Stimulated activated CD8-positive, alpha-beta memory T cell treated with anti-CD3 and anti-CD28 coated beads, Interleukin-15, amount 100 ng/mL, for 24 hours (primary cell): ENCODE data around the gene TMA7B.
"Not testable (repeated sequence)": the region's sequence is repeated elsewhere in the genome, so short reads cannot be mapped to it uniquely, and the experiment has no call there.

Experiments
- DNase-seq: peaks from one replicate; pipeline ENCODE4 v3.0.0-alpha.2; 2020; ENCODE audit warnings: low read depth

TMA7B gene

DNA sequence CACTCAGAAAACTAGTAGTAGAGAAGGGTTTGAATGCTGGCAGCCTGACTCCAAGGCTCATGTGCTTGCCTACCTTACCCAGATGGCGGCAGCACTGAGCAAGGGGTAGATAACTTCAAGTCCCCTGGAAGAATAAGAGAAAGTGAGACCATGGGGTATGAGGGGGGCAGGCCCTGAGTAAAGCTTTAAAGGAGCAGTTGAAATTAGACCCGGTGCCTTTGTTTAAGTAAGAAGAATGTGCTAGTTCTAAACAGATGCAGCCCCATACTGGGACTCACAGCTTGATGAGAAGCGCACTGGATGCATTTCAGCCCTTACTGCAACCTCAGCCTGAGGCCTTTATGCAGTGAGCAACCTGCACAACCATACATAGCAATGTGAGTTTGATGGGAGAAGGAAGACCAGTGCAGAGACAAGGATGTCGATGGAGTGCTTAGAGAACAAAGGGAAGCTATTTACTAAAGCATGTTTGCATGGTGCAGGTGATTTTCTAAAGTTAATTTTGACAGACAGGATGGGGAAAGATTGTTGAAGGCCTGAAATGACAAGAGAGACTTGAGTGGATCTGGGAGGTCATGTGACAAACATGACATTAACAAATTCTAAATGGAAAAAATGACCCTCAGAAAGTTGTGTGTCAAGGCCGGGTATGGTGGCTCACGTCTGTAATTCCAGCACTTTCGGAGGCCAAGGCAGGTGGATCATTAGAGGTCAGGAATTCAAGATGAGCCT is 27.1 kb upstream of the TMA7B start:
- no peak for DNase-seq

DNA sequence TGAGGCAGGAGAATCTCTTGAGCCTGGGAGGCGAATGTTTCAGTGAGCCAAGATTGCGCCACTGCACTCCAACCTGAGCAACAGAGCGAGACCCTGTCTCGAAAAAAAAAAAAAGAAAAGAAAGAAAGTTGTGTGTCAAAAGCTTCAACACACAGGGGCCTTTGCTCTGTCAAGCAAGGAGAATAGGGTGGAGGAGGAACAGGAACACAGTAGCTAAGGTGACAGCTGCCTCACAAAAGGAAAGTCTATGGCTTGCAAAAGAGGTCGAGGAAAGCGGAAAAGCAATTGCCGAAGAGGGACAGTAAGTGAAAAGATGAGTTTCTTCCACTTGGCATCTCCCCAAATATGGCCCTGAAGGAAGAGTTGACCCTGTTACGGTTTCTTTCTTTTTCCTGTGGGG is 26.5 kb upstream of the TMA7B start:
- no peak for DNase-seq

DNA sequence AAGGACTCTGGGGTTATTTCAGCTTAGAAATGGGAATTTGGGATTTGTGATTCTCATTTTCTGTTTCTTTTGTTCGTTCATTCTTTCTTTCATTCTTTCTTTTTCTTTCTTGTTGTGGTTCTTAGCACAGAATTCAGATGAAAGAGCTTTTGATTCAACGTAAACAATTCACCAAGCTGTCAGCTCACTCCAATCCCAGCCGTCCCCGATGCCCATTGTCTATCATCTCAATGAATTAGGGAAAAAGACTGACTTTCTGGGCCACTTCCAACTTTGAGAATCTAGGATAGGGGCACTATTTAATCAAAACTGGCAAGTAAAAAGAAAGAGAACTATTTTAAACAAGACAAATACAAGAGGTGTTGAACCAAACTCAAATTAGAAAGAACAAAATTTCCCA is 25.1 kb upstream of the TMA7B start:
- no peak for DNase-seq

DNA sequence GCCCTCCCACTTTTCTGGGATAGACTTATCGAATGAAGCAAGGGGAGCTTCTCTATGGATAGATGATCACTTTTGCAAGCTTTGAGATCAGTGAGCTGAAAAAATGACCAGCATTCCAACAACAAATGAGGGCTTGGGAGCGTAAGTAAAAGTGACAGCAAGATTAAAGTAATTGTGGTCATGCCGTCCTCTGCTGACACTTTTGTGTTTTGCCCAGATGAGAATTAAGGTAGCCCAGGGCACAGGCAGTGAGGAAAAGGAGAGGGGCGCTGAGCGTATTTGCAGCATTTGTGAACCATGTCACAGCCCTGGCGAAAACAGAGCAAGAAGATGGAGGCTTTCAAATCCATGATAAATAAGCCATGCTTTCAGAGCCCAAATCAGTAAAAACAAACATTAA is 24.6 kb upstream of the TMA7B start:
- DNase-seq = no peak

DNA sequence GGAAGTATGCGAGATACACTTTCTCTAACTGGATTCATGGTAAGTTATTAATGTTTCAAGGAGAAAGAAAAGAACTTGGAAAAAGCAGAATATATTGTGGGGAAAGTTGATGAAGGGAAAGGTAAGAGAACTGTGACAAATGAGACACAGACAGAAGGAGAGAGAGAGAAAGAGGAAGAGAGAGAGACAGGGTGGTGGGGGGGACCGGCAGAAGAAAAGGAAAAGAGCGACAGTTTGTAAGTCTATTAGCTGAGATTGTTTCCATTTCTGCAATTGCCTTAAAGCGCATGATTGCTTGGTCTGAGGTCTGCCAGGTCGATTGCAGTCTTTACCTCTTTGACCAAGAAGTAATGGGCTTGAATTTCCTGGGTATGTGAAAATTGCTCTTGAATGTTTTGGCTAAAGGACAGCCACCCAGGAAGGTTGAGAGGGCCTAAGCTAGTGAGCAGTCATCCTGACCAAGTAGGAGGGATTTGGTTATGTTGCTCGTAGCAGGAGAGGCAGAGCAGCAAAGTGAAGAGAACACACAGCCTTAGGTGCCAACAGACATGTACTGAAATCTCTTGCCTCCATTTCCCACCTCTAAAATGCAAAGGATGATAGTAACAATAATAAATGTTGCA is 23.6 kb upstream of the TMA7B start:
- no peak for DNase-seq

DNA sequence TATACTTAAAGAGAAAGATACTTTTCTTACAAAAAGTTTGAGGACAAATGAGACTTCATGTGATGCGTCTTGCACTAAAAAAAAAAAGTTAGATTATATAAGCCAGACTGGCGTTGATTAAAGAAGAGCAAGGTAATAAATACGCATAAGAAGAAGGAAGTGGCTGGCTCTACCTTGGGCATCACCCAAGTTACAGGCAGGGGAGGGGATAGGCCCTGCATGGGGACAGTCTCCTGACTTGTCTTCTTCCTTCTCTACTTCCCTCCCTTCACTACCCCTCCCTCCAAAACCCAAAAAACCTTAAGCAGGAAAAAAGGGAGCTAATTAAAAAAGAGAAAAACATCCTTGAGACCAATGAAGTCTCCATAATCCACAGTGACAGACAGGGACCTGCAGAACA is 22.3 kb upstream of the TMA7B start:
- DNase-seq = no peak

DNA sequence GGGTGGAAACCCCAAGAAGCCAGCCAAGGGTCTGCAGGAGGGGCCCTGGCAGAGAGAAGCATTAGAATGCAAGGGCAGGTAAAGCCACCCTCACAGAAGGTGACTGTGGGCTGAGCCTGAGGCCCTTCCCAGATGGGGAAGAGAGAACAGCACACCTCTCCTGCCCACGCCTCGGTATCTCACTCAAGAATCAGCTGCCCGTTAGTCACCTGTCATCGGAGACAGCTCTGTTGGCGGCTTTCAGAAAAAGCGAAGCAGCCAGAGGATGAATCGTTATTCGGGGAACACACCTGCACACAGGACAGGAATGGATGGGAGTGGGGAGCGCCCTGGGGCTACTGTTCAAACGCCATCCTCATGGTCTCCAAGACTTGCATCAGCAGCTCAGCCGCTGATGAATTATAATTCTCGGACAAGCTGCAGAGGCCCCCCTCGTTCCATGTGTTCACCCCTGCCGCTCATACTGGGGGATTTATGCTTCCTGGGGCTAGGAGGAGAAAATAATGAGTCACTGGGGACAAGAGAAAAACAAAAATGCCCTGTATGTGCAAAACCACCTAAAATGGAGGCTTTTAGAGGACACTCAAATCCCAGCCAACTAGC is 21.6 kb upstream of the TMA7B start:
- no peak for DNase-seq

DNA sequence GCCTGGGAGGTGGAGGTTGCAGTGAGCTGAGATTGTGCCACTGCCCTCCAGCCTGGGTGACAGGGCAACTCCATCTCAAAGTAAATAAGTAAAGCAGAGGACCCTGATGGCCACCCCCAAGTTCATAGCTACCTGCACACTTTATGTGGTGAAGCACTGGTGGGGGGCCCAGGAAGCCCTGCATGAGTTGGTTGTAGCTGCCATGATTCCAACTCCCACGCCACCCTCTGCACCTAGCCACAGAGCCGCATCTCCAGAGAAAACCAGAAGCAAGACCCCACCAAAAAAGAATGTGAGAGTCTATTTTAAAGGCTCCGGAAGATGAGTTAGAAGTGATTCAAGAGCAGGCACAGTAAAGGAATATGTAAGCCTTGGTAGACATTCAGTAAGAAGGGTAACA is 20.4 kb upstream of the TMA7B start:
- DNase-seq = no peak

DNA sequence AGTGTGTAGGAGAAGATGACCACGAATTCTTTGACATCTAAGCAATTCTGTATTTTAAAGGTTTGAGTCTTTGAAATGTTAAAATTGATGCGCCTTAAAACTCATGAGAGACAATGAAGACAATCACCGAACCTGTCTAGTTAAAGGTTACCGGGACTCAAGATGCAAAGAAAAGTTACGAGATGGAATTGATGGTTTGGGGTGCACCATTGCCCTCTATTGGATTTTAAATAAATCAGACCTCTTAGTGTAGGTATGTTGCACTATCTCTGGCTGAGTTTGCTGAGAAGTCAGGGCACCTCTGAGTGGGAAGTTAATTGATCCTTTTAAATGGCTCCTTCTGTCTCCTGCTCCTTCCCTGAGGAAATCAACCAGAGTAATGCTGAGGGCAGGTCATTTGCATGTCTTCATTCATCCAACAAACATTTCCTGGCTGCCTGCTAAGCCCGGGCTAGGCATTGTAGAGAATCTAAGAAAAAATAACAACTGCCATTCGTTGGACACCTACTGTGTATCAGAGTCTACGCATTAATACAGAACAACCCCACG is 19.4 kb upstream of the TMA7B start:
- DNase-seq = no peak

DNA sequence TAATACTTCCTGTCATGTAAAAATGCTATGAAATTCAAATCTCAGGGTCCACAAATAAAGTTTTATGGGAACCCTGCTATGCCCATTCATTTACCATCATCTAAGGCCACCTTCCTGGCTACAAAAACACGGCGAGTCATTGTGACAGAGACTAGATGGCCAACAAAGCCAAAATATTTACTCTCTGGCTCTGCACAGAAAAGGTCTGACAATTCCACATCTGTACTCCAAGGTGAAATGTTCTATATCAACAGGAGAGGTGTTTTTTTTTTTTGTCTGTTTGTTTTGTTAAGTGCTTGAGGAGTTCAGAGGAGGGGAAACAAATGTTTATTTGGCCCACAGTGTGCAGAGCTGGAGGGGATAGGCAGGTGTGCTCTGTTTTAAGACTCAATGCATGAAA is 18.6 kb upstream of the TMA7B start:
- DNase-seq = no peak

DNA sequence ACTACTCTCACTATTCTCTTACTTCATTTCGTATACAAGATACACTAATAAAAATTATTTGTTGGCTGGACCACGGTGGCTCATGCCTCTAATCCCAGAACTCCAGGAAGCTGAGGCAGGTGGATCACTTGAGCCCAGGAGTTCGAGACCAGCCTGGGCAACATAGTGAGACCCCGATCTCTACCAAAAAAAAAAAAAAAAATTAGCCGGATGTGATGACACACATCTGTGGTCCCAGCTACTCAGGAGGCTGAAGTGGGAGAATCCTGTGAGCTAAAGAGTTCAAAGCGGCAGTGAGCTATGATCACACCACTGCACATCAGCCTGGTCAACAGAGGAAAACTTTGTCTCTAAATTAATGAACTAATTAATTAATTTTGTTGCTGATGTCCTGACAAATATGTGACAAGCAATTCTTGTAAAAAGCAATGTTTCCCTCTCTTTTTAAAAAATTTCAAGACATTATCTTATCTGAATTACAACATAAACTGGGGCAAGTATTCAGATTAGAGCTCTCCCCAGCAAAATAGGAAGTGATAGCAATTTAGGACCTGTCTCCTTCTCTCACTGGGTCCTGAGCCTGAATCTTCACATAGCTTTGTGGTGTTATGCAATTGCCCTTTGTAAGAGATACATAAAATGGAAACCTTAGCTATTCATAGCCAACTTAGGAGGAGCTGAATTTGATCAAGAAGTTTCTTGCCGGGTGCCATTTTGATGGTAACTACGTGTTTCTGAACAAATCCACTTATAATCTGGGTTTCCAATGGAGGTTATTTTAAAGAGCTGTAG is 17.6 kb upstream of the TMA7B start:
- DNase-seq = no peak

DNA sequence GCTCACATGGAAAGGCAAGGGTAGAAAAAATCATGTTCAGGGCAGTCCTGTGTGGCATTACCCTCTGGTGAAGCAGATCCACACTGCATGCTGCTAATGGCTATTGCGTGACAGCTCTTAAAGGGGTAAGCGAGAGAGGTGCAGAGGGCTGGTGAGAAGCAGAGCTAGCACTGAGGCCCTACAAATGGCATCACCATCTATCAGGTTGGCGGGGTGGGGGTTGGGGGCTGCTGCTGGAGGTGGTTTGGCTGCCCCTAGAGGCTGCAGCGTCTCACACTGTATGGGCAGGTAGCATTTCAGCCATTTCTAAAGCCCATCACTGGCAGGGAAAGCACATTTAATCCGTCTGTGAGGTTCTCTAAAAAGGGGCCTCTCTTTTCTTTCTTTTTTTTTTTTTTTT is 16.9 kb upstream of the TMA7B start:
- no peak for DNase-seq

DNA sequence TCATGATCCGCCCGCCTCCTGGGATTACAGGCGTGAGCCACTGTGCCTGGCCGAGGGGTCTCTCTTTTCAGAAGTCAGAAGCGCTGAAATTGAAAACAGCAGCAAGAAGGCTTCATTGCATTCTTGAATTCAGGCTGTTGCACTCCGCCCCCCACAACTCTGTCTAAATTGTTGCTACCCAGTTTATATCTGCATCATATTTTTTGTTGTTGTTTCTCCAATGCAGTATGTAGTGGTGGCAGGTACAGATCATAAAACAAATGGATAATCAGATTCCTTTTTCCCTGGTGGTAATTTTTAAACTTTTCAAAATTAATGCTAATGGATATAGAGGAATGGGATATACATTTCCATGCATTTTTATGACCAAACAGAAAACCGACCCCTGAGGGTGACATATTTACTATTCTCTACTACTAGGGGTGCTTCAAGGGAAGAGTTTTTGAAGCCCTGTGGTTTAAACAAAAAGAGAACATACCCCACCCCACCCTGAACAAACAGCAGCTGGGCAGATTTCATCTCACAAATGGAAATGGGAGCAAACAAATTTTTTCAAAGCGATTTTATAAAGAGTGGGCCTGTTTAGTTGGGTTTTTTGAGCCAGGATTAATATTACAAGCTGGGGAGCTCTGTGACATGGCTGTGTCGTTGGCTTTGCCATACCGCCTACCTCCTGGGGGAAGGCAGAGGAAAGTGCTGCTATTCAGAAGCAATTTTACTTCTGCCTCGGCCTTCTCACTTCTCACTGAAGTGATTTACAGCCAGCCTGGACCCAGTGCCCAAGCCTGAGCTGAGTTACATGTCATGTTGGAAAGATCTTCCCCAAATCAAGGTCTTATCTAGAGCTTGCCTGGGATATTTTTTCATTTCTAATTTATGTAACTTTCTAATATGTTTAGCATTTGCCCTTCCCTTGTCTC is 16.0 kb upstream of the TMA7B start:
- no peak for DNase-seq

DNA sequence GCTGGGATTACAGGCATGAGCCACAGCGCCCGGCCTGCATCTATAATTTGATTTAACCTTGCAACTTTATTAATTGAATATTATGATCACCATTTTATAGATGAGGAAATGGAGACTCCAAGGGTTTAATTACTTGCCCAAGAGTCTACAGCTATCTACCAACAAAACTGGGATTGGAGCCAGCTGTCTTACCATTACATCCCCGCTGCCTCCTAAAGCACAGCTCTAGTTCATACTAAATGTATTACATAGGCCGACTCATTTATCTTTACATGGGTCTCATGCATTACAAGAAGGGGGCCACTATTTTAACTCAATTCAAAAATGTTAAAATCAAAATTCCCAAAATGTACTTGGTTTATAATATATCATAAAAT is 14.1 kb upstream of the TMA7B start:
- no peak for DNase-seq

DNA sequence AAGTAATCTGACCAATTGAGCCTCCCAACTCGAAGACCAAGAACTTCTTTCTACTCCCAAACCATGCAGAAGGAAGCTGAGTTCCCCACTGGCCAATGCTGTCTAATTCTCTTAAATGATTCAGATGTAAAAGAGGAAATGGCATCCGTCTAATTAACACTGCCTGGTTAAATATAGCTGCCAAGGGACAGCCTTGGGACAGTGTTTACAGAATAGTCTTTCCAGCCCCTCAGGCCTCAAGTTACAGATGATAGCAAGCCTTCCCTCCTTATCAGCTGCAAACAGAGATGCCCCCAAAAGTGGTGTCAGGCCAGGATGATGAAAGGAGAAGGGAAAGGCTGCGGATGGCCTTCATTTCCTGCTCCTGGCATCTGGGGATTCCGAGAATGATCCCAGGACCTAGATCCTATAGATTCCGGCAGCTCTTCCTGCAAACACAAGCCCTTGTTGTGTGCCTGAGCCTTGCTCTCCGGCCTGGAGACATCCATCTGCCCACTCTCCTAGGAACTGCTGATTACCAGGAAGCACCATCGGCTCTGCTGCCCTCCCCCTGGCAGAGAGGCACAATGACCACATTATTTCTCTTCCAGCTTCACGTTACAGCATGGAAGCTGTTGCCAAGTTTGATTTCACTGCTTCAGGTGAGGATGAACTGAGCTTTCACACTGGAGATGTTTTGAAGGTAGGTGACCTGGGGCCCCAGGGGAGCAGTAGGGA is 13.5 kb upstream of the TMA7B start:
- no peak for DNase-seq

DNA sequence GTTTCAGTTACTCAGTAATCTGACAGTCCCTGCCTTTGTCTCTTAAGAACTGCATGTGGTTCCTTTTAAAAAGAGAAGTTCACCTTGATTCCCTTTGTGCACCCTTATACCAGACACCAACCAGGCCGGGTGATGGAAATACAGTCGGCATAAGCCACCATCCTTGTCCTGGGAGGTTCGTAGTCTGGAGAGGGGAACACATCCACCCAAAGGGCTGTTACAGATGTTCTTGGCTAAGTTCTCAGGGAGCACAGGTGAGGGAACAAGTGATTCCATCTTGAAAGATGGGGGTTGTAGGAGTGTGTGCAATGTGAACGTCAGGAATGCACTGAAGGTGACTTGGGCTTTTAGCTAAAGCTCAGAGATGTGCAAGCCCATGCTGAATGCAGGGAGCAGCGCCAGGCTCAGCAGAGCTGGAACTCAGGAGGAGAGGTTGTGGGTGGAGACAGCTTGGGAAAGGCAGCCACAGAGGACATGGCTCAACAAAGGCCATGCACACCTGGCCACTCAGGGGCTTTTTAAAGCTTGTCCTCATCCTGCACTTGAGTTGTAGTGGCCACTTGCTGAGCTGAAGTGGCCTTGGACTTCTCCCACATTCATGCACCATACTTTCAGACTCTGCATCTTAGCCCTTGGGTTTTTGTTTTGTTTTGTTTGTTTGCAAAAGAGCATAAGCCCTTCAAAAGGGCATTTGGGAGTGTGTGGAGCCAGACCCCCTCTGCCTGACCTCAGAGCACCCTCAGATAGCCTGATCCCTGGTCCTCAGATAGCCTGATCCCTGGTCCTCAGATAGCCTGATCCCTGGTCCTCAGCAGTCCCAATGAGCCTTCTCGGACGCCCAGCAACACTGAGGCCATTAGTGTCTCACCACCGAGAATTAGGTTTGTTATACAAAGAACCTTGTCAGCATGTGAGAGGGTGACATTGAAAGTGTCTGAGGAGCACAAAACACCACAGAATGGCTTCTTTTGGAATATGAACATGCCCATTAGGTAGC is 12.7 kb upstream of the TMA7B start:
- no peak for DNase-seq

DNA sequence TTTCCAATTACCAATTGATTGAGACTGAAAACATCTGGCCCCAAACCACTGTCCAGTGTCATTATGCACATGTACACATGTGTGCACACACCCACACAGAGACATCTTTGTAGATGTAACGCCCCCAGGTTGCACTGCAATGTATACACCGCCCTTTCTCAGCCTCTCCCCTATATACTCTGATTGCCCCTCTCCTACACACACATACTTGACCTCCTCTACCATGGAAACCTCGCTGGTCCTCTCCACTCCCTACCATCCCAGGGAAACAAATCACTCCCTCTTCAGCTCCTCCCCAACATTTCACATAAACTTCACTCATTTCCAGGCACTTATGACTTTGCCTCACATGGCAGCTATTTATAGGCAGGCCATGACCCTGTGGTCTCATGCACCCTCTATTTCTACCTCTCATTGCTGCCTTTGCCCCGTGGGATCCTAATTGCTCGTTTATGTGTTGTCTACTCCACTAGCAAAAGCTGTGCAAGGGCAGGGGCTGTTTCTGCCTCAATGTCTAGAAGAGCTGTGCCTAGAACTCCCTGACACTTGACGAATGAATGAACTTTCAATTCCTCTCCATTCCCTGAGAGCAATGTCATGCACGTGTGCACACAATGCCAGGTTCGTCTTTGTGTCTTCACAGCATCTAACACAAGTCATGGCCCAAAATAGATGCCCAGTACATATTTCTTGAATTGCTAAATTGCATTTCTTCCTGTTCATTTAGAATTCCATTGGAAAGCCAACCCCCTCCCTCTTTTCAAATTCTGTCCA is 10.0 kb upstream of the TMA7B start:
- no peak for DNase-seq

DNA sequence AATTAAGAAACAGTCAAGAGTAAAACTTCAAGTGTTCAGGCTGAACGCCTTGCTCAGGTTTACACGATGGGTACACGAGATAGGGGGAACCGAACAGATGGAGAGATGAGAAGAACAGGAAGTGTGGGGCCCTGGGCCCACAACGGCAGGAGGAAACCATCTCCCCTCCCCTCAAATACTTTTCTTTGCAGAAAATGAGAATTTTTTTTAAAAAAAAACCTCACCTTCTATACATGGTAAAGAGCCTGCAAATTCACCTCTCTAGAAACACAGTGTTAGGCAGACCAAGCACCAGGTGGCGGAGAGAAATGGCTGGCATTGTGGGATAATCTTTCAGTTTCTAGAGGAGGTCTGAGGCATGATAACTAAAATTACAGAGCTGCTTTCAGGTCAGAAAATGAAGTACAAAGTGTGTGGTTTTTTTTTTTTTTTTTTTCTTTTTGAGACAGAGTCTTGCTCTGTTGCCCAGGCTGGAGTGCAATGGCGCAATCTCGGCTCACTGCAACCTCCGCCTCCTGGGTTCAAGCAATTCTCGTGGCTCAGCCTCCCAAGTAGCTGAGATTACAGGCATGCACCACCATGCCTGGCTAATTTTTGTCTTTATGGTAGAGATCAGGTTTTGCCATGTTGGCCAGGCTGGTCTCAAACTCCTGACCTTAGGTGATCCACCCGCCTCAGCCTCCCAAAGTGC is 8.4 kb upstream of the TMA7B start:
- DNase-seq = not testable (repeated sequence)
